Measurements from ENCODE around the gene ITGB8. TPM values are rescaled to one million over a fixed set of nuclear protein-coding genes. Genes with fewer than 3 reads are reported as not detected.

The ITGB8 gene
- total and polyA plus RNA-seq, 12 donors: 1.1 to 16.4 (median 6.3) TPM

DNA sequence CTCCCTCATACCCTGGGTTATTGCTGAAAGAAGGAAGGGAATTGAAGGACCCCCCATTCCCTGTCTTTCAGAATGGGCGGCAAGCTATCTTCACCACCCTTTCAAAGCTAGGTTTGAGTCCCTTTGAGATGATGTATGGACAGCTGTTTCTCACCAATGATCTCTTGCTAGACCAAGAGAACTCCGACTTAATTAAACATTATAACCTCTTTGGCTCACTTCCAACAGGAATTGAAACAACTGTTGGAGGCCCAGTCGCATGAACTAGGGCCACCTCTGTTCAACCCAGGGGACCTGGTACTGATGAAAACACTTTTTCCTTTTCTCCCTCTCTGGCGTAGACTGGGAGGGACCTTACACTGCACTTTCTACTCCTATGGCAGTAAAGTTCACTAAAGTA is 110.6 kb downstream of the ITGB8 start:
- Histone ChIP-seq H3K27ac (no peak overlapping the region), H3K27me3 (no peaks in the 10 kb centered on the region), H3K36me3 (replicated peaks in 1 of 2) (no peaks in the 10 kb centered on the region), H3K9me3 (replicated peaks in 1 of 3) (no peaks in the 10 kb centered on the region), H3K4me1 (replicated peaks in 1 of 2) (no peaks in the 10 kb centered on the region), H3K4me3 (no peak overlapping the region)
- DNase-seq: no peak
- TF ChIP-seq POLR2A (IDR thresholded peaks at IDR 0.05): no peak
- TF ChIP-seq, protein P1, sequence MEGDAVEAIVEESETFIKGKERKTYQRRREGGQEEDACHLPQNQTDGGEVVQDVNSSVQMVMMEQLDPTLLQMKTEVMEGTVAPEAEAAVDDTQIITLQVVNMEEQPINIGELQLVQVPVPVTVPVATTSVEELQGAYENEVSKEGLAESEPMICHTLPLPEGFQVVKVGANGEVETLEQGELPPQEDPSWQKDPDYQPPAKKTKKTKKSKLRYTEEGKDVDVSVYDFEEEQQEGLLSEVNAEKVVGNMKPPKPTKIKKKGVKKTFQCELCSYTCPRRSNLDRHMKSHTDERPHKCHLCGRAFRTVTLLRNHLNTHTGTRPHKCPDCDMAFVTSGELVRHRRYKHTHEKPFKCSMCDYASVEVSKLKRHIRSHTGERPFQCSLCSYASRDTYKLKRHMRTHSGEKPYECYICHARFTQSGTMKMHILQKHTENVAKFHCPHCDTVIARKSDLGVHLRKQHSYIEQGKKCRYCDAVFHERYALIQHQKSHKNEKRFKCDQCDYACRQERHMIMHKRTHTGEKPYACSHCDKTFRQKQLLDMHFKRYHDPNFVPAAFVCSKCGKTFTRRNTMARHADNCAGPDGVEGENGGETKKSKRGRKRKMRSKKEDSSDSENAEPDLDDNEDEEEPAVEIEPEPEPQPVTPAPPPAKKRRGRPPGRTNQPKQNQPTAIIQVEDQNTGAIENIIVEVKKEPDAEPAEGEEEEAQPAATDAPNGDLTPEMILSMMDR (IDR thresholded peaks at IDR 0.05): no peak
- intact Hi-C loops (cut with DNase I): loop anchor here in 1 of 2 donors (10.0 kb wide), 1 partner anchor 63 kb away; no protein-coding TSS in a partner anchor
- WGBS, 4 donors: 71 to 84% (median 80%) methylated on average over 4 of the region's 4 CpGs

DNA sequence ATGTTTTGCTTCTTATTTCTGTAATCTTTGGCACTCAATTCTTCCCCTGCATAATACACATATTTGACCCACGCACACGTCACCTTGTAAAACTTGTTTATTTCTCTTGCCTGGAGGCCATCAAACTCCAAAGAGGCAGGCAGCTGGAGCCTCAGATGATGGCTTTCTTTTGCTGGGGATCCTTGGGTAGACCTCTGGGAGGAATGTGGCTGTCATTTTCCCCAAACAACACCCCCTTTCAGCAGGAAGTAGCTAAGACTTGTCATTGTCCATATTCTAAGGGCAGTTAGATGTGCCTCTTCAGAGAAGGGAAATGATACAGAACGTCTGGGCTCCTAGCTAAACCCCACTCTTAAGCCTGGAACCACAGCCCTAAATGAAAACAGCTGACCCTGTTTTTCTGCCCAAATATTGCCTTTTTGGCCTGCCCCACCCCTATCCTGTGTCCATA is 111.3 kb downstream of the ITGB8 start:
- H3K9me3 ChIP-seq (replicated peaks in 1 of 3): no peaks in the 10 kb centered on the region
- intact Hi-C loops (cut with DNase I): loop anchor here in 1 of 2 donors (10.0 kb wide), 1 partner anchor 63 kb away; no protein-coding TSS in a partner anchor
- DNase-seq: no peak
- no peaks in the 10 kb centered on the region for H3K36me3 ChIP-seq (replicated peaks in 1 of 2)
- H3K27ac ChIP-seq: no peak overlapping the region
- TF ChIP-seq POLR2A (IDR thresholded peaks at IDR 0.05): no peak
- TF ChIP-seq, protein P1 (IDR thresholded peaks at IDR 0.05): no peak
- no peak overlapping the region for H3K4me3 ChIP-seq
- no peaks in the 10 kb centered on the region for H3K27me3 ChIP-seq
- 73 to 90% (median 80%) methylated on average over 3 of the region's 3 CpGs for WGBS, 4 donors
- no peaks in the 10 kb centered on the region for H3K4me1 ChIP-seq (replicated peaks in 1 of 2)

DNA sequence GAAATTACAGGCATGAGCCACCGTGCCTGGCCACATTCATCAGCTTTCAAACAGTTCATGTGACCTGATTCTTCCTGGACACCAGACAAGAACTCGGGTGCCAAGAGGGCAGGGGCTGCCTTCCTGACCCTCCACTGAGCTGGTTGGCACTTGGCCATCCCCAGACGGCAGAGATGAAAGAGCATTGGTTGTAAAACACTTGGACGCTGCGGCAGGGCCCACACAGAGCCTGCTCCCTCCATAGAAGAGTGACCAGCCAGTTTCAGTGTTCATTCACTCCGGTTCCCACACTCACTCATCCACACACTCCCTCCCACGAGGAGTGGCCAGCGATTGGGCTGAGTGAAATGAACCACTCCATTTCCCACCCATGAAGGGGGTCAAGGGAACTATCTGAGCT is 112.3 kb downstream of the ITGB8 start:
- intact Hi-C loops (cut with DNase I): loop anchor here in 1 of 2 donors (10.0 kb wide), 1 partner anchor 62 kb away; no protein-coding TSS in a partner anchor
- no peaks in the 10 kb centered on the region for H3K36me3 ChIP-seq (replicated peaks in 1 of 2)
- H3K9me3 ChIP-seq (replicated peaks in 1 of 3): no peaks in the 10 kb centered on the region
- DNase-seq: peak in 4 of 7 donors; percentile 13 to 27 (median 22)
- no peaks in the 10 kb centered on the region for H3K4me1 ChIP-seq (replicated peaks in 1 of 2)
- WGBS, 4 donors: 55 to 68% (median 62%) methylated on average over 8 of the region's 8 CpGs
- TF ChIP-seq POLR2A (IDR thresholded peaks at IDR 0.05): no peak
- TF ChIP-seq, protein P1 (IDR thresholded peaks at IDR 0.05): no peak
- H3K27ac ChIP-seq: no peak overlapping the region
- H3K27me3 ChIP-seq: no peaks in the 10 kb centered on the region
- H3K4me3 ChIP-seq: no peak overlapping the region

DNA sequence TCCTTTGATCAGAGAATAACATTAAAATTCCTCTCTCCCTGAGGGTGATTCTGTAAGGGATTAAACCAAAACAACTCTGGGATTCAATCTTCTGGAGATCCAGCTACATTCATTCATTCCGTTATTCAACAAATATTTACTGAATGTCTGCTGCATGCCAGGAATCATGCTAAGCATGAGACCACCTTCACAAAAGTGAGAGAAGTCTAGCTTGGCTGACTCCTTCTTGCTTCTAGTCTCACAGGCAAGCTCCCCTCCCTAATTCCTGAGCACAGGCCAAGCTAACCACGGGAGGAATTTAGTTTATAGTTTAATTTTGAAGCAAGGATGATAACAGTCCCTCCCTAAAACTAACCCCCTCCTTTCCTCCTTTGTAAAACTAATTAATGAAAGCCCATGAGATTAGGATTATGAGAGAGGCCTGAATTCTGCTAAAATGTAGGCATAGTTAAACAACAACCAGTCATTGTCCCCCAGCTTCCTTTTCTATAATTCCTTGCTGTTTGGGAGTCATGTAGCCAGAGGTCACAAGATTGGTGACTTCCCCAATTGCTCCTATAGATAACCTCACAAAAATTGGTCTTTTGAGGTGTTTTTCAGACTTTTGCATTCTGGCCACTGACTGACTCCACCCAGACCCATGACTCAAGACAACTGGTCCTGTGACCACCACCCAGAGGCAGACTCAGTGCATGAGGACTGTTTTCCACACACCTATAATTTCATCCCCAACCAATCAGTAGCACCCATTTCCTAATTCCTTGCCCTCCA is 113.5 kb downstream of the ITGB8 start:
- Histone ChIP-seq H3K27me3 (no peaks in the 10 kb centered on the region), H3K27ac (no peak overlapping the region), H3K4me1 (replicated peaks in 1 of 2) (no peaks in the 10 kb centered on the region), H3K36me3 (replicated peaks in 1 of 2) (no peaks in the 10 kb centered on the region), H3K9me3 (replicated peaks in 1 of 3) (no peaks in the 10 kb centered on the region), H3K4me3 (no peak overlapping the region)
- no peak for DNase-seq
- intact Hi-C loops (cut with DNase I): loop anchor here in 1 of 2 donors (10.0 kb wide), 1 partner anchor 61 kb away; no protein-coding TSS in a partner anchor
- 58 to 74% (median 69%) methylated on average over 2 of the region's 2 CpGs for WGBS, 4 donors
- TF ChIP-seq POLR2A (IDR thresholded peaks at IDR 0.05): no peak
- TF ChIP-seq, protein P1 (IDR thresholded peaks at IDR 0.05): no peak
